ENCODE measurements around the gene TIGD7.

TIGD7 gene, protein sequence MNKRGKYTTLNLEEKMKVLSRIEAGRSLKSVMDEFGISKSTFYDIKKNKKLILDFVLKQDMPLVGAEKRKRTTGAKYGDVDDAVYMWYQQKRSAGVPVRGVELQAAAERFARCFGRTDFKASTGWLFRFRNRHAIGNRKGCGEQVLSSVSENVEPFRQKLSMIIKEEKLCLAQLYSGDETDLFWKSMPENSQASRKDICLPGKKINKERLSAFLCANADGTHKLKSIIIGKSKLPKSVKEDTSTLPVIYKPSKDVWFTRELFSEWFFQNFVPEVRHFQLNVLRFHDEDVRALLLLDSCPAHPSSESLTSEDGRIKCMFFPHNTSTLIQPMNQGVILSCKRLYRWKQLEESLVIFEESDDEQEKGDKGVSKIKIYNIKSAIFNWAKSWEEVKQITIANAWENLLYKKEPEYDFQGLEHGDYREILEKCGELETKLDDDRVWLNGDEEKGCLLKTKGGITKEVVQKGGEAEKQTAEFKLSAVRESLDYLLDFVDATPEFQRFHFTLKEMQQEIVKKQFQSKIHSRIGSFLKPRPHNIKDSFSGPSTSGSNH

DNA sequence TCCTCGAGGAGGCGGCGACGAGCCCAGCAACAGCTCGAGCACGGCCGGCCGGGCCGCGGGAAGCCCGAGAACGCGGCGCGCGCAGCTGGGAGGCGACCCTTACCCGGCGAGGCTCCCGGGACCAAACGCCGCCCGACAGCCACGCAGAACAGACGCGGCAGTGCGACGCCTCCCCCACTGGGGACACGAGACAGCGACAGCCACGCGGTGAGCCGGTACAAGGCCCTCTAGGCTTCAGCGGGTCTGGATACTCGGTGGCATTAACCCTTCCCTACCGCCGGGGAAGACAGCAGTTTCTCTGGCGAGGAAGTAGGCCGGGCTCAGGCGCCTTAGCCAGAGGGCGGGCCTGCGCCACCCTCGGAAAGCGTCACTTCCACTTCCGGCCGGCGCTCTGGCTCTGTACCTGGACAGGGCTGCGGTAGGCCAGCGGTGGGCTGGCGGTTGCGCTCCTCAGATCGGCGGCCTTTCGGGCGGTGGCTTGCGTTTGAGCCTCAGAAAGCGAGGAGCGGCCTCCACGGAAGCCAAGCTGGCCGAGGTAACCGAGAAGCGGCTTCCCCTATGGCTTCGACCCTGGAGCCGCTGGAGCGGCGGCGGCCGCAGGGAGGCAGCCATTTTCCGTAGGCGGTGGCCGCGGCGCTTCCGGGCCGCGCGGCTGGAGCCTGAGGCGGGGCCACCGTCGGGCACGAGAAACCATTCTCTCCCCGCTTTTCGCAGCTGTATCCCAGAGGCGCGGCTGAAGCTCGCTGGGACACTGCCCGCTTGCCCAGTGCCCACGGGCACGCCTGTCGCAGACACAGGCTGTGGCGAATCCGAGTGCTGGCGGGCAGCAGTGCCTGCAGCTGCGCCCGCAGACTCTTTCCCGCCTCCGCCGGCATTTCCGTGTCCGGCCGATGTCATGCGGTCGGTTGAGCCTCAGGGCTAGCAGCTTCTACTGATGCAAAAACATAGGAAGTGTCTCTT lies at the start of gene TIGD7, which contains the start of gene ZNF75A:
Gene TIGD7 (minus strand): TSS at position 322 of the 960 bp plus-strand sequence. CDS start 4,816 bp downstream, outside the sequence.
Gene ZNF75A (plus strand): TSS at position 389 of the 960 bp plus-strand sequence. CDS start 2,932 bp downstream, outside the sequence.
- TF ChIP-seq, protein P1, sequence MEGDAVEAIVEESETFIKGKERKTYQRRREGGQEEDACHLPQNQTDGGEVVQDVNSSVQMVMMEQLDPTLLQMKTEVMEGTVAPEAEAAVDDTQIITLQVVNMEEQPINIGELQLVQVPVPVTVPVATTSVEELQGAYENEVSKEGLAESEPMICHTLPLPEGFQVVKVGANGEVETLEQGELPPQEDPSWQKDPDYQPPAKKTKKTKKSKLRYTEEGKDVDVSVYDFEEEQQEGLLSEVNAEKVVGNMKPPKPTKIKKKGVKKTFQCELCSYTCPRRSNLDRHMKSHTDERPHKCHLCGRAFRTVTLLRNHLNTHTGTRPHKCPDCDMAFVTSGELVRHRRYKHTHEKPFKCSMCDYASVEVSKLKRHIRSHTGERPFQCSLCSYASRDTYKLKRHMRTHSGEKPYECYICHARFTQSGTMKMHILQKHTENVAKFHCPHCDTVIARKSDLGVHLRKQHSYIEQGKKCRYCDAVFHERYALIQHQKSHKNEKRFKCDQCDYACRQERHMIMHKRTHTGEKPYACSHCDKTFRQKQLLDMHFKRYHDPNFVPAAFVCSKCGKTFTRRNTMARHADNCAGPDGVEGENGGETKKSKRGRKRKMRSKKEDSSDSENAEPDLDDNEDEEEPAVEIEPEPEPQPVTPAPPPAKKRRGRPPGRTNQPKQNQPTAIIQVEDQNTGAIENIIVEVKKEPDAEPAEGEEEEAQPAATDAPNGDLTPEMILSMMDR (IDR thresholded peaks at IDR 0.05), result no peak

DNA sequence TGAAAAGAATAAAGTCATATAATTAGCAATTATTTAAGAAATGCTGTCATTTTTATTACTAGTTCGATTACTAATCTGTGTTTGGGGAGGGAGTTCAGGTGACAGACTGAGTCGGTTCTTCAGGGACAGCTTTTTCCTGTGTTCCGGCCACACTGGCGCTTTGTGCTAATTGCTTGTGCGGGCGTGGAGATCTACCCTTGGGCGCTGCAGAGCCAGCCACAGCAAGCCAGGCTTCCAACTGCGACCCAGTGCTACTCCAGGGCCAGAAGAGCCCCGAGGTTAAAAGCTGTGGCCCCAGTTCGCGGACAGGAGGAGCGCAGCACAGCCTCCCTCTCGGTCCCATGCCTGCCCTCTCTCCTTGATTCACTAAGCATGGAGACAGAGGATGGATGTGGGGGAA lies 43.9 kb upstream of the TIGD7 start:
- TF ChIP-seq, protein P1 (IDR thresholded peaks at IDR 0.05), result no peak

DNA sequence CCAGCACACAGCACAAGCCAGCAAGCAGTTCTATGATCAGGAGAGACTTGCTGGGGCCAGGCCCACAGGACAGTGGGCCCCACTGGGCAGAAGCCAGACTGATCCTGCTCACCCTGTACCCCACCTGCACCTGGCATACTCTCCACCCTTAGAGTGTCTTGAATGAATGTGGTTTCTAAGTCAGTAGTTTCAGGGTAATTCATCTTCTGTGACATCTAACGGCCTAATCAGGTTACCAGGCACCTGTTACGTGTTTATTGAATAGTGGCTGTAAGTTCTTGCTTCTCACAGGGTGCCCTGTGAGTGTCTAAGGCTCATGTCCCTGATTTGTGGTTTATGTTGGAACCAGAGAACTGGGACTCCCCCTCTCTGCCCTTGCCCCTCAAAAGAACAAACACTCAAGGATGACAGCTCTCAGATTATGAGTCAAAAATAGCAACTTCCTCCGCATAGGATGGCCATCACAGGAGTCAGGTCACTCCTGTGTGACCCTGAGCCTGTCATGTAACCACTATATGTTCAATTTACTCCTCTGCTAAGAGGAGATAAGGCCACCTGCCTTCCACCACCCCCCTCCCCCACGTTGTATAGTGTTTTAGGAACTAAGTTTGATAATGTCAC lies 43.4 kb upstream of the TIGD7 start:
- TF ChIP-seq, protein P1 (IDR thresholded peaks at IDR 0.05), result no peak

DNA sequence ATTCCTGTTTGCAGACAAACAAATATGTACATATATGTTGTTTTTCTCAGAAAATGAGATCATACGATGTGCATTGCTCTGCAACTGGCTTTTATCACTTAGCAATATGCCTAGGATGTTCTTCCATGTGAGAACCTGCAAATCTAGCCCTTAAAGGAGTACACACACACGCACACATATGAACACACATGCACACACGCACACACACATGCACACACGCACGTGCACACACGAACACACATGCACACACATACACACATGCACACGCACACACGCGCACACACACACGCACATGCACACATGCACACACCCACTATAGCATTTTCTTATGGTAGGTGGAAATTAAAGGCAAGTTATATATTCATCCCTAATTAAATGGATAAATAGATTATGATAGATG lies 42.4 kb upstream of the TIGD7 start:
- TF ChIP-seq, protein P1 (IDR thresholded peaks at IDR 0.05), result no peak

DNA sequence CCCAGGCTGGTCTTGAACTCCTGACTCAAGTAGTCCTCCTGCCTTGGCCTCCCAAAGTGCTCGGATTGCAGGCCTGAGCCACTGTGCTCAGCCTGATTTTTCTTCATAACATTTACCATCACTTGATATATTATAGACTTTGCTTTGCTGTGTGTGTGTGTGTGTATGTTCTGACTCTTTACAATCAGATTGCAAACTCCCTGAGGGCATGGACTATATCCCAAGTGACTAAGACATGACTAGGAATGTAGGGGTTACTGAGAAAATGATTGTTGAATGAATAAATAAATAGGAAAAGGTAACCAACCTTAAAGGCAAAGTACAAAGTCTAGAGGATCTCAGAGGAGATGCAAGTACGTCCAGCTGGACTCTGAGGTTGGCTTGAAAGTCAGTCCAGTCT lies 40.8 kb upstream of the TIGD7 start:
- TF ChIP-seq, protein P1 (IDR thresholded peaks at IDR 0.05), result no peak

DNA sequence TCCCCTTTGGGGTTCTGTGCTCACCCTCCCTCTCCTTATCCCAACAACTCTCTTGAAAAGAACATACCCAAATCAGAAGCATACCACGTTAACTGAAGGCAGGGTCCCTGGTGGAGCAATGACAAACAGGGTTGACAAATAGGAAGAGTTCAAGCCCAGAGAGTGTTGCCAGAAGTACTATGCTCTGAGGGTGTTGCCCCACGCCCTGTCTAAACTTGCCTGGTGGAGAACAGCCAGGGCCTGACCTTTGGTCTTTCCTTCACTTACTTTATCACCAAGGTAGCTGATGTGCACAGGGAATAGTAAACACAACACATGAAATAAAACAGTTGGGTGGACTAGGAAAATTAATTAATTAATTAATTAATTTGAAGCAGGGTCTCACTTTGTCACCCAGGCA lies 23.4 kb upstream of the TIGD7 start:
- TF ChIP-seq, protein P1 (IDR thresholded peaks at IDR 0.05), result no peak

DNA sequence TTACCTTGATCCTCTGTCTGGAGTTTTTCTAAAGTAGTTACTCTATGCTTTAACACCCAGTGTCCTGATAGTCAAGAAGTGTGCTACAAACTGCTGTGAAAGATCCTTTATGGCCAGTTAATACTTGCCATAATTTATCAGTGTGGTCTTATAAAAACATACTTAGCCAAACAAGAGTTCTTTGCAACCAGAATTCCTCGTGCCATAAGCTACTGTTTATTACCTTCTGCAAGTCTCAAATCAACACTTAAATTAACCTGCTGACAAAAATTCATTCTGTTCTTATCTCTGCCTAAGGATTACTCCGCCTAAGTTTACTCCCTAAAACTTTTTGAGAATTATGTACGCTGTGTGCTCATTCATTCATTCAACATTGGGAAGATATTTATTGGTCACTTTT lies 22.9 kb upstream of the TIGD7 start:
- TF ChIP-seq, protein P1 (IDR thresholded peaks at IDR 0.05), result no peak

All from LNCAP (cell line).